HTERT RPE-1 (cell line): ENCODE data around the gene CXorf49.
"Not testable (repeated sequence)": the region's sequence is repeated elsewhere in the genome, so short reads cannot be mapped to it uniquely, and the experiment has no call there.

Experiments
- in situ Hi-C: fragments of 300-500 bp; cut with MboI; formaldehyde crosslinking; loops from 4 replicates; pipeline ENCODE4 v1.14.3; 2020; ENCODE audit warnings: low sequenced_read_pairs

Gene CXorf49

DNA sequence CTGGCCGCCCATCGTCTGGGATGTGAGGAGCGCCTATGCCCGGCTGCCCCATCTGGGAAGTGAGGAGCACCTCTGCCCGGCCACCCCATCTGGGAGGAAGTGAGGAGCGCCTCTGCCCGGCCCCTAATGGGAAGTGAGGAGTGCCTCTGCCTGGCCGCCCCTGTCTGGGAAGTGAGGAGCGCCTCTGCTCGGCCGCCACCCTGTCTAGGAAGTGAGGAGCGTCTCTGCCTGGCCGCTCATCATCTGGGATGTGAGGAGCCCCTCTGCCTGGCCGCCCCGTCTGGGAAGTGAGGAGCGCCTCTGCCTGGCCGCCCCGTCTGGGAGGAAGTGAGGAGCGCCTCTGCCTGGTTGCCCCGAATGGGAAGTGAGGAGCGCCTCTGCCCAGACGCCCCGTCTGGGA is 42.4 kb downstream of the CXorf49 start:
- in situ Hi-C loops: not testable (repeated sequence)

DNA sequence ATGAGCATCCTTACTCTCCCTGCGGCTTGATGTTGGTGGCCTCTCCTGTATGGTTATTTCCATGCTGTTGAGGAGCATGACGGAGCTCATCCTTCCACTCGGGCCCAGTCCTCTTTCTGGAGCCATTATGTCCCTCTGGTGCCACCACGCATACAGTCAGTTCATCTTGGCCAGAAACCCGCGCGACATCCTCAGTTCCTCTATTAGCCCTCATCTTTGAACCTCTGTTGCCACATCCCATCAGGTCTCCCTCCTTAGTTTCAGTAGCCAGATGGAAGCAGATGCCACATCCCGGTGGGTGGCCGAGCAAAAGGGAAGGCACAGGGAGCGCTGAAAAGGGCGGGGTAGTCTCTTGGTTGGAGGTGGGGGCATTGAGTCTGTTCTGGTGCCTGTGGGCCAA is 46.1 kb downstream of the CXorf49 start:
- in situ Hi-C loops: no loop called here

DNA sequence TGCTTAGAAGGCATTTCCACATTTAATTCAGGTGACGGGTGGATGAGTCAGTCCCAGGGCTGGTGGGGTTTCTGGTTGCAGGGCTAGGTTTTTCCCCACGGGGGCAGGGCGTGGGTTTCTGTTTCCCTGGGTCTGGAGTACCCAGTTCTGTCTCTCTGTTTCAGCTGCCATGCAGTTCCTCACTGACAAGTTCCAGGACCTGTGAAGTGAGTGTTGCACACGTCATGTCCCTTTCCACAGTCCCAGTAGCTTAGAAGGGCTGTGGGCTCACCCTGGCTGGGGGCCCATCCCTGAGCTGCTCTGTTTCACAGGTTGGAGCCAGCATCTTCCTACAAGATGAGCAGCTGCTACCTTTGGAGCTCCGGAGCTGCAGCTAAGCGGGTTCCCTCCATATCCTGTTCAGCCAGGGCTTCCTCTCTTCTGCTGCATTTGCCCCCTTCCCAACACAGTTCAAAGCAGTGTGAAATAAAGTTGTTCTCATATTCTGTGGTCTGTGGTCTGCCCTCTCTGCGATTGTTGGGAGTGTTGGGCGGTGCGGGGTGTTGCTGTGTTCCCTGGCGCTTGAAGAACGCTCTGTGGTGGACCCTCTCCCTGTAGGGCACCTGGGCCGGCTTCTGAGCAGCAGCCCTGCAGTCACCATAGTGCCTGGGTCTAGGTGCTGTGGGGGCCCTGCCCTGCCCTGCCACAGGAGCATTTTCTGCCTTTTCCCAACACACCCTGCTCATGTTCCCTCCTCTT is 46.9 kb downstream of the CXorf49 start:
- in situ Hi-C loops: no loop called here

DNA sequence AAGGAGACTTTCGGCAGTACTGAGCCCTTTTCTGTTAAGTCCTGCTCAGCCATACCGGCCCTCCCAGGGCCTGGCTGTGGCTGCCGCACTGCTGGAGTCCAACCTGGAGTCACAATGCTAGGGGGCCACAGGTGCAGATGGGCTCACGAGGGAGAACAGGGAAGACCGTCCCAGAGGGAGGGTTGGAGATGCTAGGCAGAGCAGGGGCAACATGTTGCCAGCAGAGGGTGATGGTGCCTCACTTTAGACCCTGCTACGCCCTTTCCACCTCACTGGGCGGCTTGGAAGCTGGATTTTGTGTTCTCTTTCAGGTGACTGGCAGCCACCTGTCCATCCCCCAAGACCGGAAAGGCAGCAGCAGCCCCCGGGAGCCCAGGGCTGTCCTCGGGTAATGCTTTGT is 48.1 kb downstream of the CXorf49 start:
- in situ Hi-C loops: not testable (repeated sequence)

DNA sequence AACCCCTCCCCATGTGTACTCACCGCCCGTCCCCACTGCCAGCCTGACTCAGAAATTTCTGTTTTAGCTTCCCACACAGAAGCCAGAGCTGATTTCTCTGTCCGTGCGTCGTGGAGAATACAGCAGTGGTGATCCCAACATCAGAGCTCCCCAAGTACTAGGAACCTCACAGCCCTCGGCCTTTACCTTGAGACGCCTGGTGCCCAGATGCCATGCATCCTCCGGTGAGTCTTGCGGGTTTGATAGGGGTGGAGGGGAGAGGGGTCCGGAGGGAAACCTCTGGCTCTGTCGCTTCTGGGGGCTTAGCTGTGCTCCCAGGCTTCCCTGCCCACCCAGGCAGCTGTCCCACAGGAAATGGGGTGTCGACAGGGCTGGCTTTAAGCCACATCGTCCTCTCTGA is 48.6 kb downstream of the CXorf49 start:
- in situ Hi-C loops: no loop called here

DNA sequence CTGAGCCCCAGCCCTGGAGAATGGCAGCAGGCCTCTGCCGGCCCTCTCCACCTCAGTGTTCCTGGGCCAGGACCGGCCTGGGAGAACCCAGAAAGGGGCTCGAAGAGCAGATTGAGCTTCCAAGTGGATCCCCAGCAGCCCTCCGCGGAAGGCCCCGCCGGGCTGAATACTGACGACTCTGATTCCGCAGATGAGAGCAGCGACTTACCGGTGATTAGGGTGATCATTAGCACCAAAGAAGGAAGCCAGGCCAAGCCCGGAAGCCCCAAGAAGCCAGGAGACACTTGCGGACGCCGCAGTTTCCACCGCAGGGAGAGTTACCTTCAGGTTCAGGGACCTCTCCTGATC is 49.9 kb downstream of the CXorf49 start:
- in situ Hi-C loops: no loop called here

DNA sequence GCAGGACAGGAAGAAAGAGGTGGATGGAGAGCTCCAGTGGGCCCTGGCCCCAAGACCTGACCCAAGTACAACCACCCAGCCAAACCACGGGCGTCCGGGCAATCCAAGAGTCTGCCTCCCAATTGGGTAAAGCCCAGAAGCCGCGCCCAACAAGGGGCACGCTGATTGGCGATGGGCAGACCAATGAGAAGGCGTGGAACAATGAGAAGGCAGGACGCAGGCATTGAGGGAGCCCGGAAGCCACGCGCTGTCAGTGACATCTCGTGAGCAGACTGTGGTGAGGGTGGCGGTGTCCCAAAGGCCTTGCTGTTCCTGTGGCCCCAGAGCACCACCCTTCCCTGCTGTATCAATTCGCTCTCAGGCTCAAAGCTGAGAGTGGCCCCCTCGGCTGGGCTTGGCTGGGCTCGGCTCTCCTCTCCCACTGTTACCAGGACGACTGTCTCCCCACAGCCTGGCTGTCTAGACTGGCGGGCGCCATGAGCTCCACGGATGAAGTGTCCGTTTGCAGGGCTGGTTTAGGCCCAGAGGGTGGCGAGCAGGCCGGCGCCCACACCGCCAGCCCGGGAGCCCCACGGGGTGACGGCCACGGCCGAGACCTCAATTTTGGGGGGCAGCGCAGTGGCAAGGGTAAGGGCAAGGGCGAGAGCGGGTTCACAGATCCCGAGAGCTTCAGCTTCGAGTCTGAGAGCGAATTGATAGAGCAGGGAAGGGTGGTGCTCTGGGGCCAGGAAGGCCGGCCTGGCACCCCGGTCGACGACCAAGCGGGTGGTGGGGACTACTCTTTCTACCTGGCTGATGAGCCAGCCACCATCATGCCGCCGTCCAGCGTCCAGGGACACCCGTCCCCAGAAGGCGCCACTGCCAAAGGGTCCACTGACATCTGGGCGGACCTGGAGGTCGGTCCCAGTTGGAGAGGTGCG is 50.5 kb downstream of the CXorf49 start, which contains the start of gene LOC101059915:
TSS of gene LOC101059915 (plus strand) at position 219 of the 920 bp plus-strand sequence.
- in situ Hi-C loops: no loop called here

DNA sequence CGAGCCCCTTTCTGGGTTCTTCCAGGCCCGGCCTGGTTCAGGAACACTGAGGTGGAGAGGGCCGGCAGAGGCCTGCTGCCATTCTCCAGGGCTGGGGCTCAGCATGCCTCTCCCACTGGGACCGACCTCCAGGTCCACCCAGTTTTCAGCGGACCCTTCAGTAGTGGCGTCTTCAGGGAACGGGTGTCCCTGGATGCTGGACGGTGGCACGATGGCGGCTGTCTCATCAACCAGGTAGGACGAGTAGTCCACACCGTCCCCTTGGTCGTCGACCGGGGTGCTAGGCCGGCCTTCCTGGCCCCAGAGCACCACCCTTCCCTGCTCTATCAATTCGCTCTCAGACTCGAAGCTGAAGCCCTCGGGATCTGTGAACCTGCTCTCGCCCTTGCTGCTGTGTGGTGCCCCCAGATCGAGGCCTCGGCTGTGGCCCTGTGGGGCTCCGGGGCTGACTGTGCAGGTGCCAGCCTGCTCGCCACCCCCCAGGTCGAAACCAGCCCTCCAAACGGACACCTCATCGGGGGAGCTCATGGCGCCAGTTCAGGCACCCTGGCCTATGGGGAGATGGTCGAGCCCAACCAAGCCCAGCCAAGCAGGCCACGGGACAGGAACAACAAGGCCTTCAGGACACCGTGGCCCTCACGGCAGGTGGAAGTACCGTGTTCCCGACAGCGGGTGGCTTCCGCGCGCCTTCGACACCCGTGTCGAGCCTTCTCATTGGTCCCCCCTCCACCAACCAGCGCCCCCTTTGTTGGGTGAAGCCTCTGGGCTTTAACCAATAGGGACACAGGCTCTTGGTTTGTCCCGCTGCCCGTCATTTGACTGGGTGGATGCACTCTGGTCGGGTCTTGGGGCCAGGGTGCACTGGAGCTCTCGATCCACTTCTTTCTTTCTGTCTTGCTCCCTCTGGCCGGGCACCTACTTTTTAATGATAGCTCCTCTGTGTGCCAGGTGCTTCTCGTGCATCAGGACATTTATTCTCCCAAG is 51.6 kb downstream of the CXorf49 start:
- in situ Hi-C loops: no loop called here

DNA sequence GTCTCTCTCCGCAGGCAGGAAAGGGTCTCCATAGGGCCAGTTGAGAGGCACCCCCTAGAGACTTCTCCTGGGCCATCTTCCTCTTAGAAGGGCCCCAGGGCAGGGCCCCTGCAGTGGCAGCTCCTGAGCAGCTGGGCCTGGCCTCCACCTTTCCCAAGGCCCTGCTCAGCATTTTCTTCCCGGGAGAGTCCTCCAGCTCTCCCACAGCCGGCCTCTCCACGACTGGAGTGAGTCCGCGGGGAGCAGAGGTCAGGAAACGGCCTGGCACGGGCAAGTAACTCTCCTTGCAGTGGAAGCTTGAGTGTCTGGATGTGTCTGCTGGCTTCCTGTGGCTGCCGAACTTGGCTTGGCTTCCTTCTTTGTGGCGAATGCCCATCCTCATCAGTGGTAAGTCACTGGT is 52.3 kb downstream of the CXorf49 start:
- in situ Hi-C loops: no loop called here

DNA sequence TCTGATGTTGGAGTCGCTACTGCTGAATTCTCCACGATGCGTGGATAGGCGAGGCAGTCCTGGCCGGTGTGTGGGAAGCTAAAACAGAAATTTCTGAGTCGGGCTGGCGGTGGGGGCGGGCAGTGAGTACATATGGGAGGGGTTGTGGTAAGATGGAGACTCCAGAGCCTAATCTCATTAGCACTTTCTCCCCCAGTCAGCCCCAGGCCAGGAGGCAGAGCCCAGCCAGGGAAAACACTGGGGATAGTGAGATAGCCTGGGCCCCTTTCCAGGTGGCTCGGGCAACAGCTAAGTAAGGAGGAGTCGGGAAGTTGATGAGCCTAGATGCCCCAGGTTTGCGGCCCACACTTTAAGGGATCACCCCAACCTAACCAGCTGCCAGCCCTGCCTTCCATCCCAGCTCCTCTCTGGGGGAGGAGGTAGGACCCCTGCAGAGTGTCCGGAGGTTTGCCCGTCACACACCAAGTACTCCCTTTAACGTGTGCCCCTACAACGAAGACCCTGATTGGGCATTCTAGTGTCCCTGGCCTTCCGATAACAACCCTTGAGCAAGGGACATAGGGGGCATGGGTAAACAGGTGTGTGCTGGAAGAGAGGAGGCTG is 53.1 kb downstream of the CXorf49 start:
- in situ Hi-C loops: no loop called here
